Smooth muscle cell (in vitro differentiated cells): ENCODE measurements around the gene MYO5C. TPM values are rescaled to one million over a fixed set of nuclear protein-coding genes. Genes with fewer than 3 reads are reported as not detected.

ENCODE experiments used
- DNase-seq: peaks from one replicate; lab custom pipeline; 2025; ENCODE audit not compliant: unreplicated experiment; lab: John Stamatoyannopoulos, UW
- H2AFZ ChIP-seq: fragments of 200-600 bp; sonication (generic); 2 replicates; pipeline ENCODE4 v1.6.0; 2016; ENCODE audit warnings: antibody characterized with exemption, low read depth, mild to moderate bottlenecking
- H3F3A ChIP-seq: fragments of 200-600 bp; sonication (generic); 2 replicates; pipeline ENCODE4 v1.6.0; 2017; ENCODE audit warnings: antibody characterized with exemption, low read depth
- H3K27ac ChIP-seq: fragments of 200-600 bp; sonication (generic); 2 replicates; pipeline ENCODE4 v1.5.1; 2016; ENCODE audit warnings: low read depth, mild to moderate bottlenecking
- H3K27me3 ChIP-seq: fragments of 200-600 bp; sonication (generic); 2 replicates; pipeline ENCODE4 v1.6.1; 2016; ENCODE audit warnings: low read depth, mild to moderate bottlenecking
- H3K36me3 ChIP-seq: fragments of 200-600 bp; sonication (generic); 2 replicates; pipeline ENCODE4 v1.5.1; 2016; ENCODE audit warnings: low read depth
- H3K4me1 ChIP-seq: fragments of 200-600 bp; sonication (generic); 2 replicates; pipeline ENCODE4 v1.5.1; 2016; ENCODE audit warnings: low read depth
- H3K4me2 ChIP-seq: fragments of 200-600 bp; sonication (generic); 2 replicates; pipeline ENCODE4 v1.6.0; 2016; ENCODE audit warnings: mild to moderate bottlenecking
- H3K4me3 ChIP-seq: fragments of 200-600 bp; sonication (generic); 2 replicates; pipeline ENCODE4 v1.5.1; 2016; ENCODE audit warnings: mild to moderate bottlenecking
- H3K79me2 ChIP-seq: fragments of 200-600 bp; sonication (generic); 2 replicates; pipeline ENCODE4 v1.6.0; 2016; ENCODE audit warnings: low read depth, mild to moderate bottlenecking
- H3K9ac ChIP-seq: fragments of 200-600 bp; sonication (generic); 2 replicates; pipeline ENCODE4 v1.6.0; 2016; ENCODE audit warnings: low read depth
- H3K9me3 ChIP-seq: fragments of 200-600 bp; sonication (generic); replicated peaks from 2 replicates; pipeline ENCODE4 v1.5.1; 2016; ENCODE audit warnings: low read depth
- H4K20me1 ChIP-seq: fragments of 200-600 bp; sonication (generic); 2 replicates; pipeline ENCODE4 v1.6.0; 2016; ENCODE audit warnings: low read depth
- CTCF ChIP-seq: fragments of 200-600 bp; sonication (generic); IDR thresholded peaks from 2 replicates; pipeline ENCODE4 v1.5.1; 2017; ENCODE audit warnings: borderline replicate concordance, mild to moderate bottlenecking, antibody characterized with exemption; ENCODE audit not compliant: insufficient read depth, poor library complexity, severe bottlenecking
- WGBS: methylation state at CpG from one replicate; pipeline ENCODE4 v1.1.7; 2016; ENCODE audit warnings: low lambda C conversion rate; 5-methylcytosine and 5-hydroxymethylcytosine counted together
- polyA plus RNA-seq: library from polyadenylated mRNA; unstranded; fragments of >200 nt; fragmentation: Nextera tagmentation; extraction: Ambion mirVana; gene quantifications from 2 replicates; pipeline ENCODE4 v1.2.1, GENCODE V29; 2016
- total RNA-seq: library from RNA; depleted of rRNA; stranded (reverse); fragments of >200 nt; gene quantifications from 2 replicates; pipeline ENCODE4 v1.2.3, GENCODE V29; 2014

The MYO5C gene
- total and polyA plus RNA-seq, 2 experiments from 2014 or later: 0.26 to 1.5 TPM

GRCh38 chr15:52329987-52330386, 34.4 kb upstream of the MYO5C start:
- Histone ChIP-seq H3K4me3 (no peak overlapping the region), H3K79me2 (no peaks in the 10 kb centered on the region), H2AFZ (no peak overlapping the region), H3K4me2 (no peak overlapping the region), H3K27me3 (no peaks in the 10 kb centered on the region), H3F3A (no peaks in the 10 kb centered on the region), H3K9ac (no peak overlapping the region), H3K4me1 (no peaks in the 10 kb centered on the region), H3K36me3 (peaks cover 3% of the 10 kb centered on the region), H3K9me3 (no peaks in the 10 kb centered on the region), H4K20me1 (peaks cover 8% of the 10 kb centered on the region), H3K27ac (no peak overlapping the region)
- TF ChIP-seq CTCF: no peak
- DNase-seq: no peak
- 68% methylated on average over 1 of the region's 1 CpG for WGBS

GRCh38 chr15:52329150-52329549, 33.5 kb upstream of the MYO5C start:
- Histone ChIP-seq H3K4me2 (no peak overlapping the region), H3K36me3 (peaks cover 3% of the 10 kb centered on the region)
- WGBS: 100% methylated on average over 2 of the region's 2 CpGs

GRCh38 chr15:52328680-52329079, 33.1 kb upstream of the MYO5C start:
- Histone ChIP-seq H3K9me3 (no peaks in the 10 kb centered on the region), H3K4me1 (no peaks in the 10 kb centered on the region), H3K27ac (no peak overlapping the region), H3K36me3 (peaks cover 3% of the 10 kb centered on the region), H3K79me2 (no peaks in the 10 kb centered on the region), H2AFZ (no peak overlapping the region), H3K27me3 (no peaks in the 10 kb centered on the region), H3F3A (no peaks in the 10 kb centered on the region), H3K4me2 (no peak overlapping the region), H4K20me1 (peaks cover 8% of the 10 kb centered on the region), H3K9ac (no peak overlapping the region), H3K4me3 (no peak overlapping the region)
- no peak for TF ChIP-seq CTCF
- WGBS: 96% methylated on average over 2 of the region's 2 CpGs
- no peak for DNase-seq

More at GRCh38 chr15:52329150-52329549, 33.5 kb upstream of the MYO5C start:
- Histone ChIP-seq H3K4me3 (no peak overlapping the region), H2AFZ (no peak overlapping the region), H3K9me3 (no peaks in the 10 kb centered on the region), H3K9ac (no peak overlapping the region), H3K27ac (no peak overlapping the region), H3K4me1 (no peaks in the 10 kb centered on the region), H4K20me1 (peaks cover 8% of the 10 kb centered on the region), H3K27me3 (no peaks in the 10 kb centered on the region), H3K79me2 (no peaks in the 10 kb centered on the region), H3F3A (no peaks in the 10 kb centered on the region)
- no peak for TF ChIP-seq CTCF
- DNase-seq: no peak

GRCh38 chr15:52326756-52327155, 31.2 kb upstream of the MYO5C start:
- Histone ChIP-seq H4K20me1 (peaks cover 8% of the 10 kb centered on the region), H2AFZ (no peak overlapping the region), H3K27me3 (no peaks in the 10 kb centered on the region), H3K9ac (no peak overlapping the region), H3K9me3 (no peaks in the 10 kb centered on the region), H3K4me1 (no peaks in the 10 kb centered on the region), H3K4me3 (no peak overlapping the region), H3K79me2 (no peaks in the 10 kb centered on the region), H3K4me2 (no peak overlapping the region), H3F3A (no peaks in the 10 kb centered on the region), H3K36me3 (peaks cover 9% of the 10 kb centered on the region), H3K27ac (no peak overlapping the region)
- no peak for DNase-seq
- 39% methylated on average over 2 of the region's 2 CpGs for WGBS
- TF ChIP-seq CTCF: no peak
